GM18858 (cell line): ENCODE measurements around the gene POLG2.
A peak's percentile ranks its signal among the peaks of the same experiment; 100 is the strongest.
"Not testable (repeated sequence)": the region's sequence is repeated elsewhere in the genome, so short reads cannot be mapped to it uniquely, and the experiment has no call there.

Source experiments
- ATAC-seq: cut with Tn5 transposase; IDR thresholded peaks from one replicate; pipeline ENCODE4 v1.9.1; 2021; ENCODE audit not compliant: unreplicated experiment

POLG2 gene

GRCh38 chr17:64506201-64506575, 9.3 kb upstream of the POLG2 start, which contains the start of gene DDX5:
Gene DDX5 (minus strand): TSS chr17:64506289. CDS start chr17:64506119, 170 bp downstream.
- peak; percentile 39 for ATAC-seq

- ATAC-seq, result no peak
Observed at GRCh38 chr17:64505340-64506200, 8.7 kb upstream of the POLG2 start.

DNA sequence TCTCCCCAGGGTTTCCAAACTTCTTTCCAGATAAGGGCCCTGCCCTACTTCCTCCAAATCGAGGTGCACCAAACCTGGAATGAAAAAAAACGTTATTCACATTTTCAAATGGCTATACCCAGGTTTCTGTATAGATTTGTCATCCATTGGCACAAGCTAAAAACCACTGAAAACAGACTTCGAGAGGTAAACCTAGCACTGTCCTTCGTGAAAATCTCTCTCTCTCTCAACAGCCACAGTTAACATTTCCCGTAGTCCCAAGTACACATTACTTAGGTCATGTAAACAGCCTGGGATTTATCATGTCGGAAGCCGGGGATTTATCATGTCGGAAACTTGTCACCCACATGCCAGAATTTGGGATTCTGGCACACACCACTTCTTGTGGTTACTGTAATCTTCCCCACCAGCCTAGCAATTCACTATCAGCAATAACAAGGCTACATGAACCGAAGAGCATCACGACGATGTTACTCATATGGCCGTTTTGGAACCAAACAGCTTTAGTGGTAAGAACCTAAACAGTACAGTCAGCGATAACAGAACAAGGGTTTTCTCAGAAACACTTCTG, 8.0 kb upstream of the POLG2 start:
- no peak for ATAC-seq

DNA sequence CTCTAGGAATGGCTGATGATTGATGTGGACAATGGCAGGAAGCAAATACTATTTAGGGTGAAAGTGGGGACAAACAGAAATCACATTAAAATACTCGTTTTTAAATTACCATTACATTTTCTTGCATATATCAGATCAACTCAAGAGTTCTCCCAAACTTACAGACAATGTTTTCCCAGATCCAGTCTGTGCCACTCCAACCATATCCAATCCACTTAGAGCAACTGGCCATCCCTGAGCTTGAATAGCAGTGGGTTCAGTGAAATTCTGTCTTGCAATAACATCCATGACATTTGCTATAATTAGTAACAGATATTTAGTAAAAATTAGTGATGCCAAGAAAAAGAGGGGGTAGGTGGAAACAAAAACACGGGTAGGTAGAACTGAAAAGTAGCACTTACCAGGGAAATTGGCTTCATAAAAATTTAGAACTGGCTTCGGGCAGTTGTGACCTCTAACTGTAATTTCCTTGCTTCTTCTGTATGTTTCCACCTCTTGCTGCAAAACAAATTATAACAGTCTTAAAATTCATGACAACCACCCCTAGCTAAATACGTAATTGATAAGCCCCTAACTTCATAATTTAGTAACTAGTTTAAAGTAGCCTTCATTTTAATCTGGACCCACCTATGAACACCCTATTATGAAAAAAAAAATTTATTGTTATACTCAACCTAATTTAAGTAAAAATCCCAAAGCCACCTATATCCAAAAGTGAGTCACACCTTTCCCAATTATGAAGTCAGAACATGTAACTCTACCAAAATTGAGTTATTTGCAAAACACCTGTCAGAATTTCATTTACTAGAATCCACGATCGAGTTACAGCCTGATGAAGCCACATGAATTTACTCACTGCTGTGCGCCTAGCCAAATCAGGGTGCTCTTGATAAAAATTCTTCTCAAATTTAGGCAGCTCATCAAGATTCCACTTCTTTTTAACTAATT, 7.2 kb upstream of the POLG2 start:
- ATAC-seq, result no peak

DNA sequence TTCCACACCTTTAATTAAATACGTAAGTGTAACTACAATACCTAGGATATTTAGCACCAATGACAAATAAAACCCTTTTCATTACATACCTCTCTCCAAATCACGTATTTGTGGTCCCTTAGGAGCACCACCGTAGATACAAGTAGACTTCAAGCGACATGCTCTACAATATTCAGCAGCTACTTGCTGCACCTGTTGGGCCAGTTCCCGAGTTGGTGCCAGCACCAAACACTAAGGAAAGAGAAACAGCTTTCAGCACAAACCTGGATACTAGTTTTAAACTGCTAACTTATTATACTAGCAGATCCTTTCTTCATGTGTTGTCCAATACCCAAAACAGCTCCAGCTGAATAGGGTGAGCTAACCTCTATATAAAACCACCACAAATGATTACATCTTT, 6.5 kb upstream of the POLG2 start:
- ATAC-seq, result no peak

- ATAC-seq, result no peak
Observed at GRCh38 chr17:64502809-64503208, 6.0 kb upstream of the POLG2 start.

DNA sequence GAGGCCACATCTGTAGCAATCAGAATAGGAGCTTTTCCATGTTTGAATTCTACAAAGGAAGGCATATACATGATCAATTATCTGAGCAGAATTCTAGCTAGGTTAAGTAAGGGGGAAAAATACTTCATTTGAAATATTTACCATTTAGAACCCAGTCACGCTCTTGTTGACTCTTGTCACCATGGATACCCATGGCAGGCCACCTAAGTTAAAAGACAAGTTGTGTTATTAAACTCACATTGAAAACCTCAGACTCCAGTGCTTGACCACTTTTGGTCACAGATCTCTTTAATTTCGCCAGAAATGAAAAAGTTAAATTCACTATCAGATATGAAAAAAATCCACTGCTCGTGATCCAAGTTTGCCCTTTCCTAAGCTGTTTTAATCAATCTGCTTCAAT, 5.2 kb upstream of the POLG2 start:
- no peak for ATAC-seq

- ATAC-seq, result no peak
Observed at GRCh38 chr17:64500862-64501765, 4.3 kb upstream of the POLG2 start.

DNA sequence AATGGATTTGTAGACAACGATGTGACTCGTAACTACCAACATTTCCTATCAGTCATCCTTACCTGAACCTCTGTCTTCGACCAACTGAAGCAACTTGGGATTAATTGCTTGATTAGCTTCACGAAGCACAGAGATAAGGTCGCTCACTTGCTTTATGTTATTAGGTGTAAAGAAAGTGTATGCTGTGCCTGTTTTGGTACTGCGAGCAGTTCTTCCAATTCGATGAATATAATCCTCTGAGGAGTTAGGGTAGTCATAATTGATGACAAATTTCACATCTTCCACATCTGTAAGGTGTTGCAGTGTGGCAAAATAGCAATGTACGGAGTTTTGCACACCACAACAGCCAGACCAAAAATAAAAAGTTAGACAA, 3.6 kb upstream of the POLG2 start:
- ATAC-seq, result no peak

DNA sequence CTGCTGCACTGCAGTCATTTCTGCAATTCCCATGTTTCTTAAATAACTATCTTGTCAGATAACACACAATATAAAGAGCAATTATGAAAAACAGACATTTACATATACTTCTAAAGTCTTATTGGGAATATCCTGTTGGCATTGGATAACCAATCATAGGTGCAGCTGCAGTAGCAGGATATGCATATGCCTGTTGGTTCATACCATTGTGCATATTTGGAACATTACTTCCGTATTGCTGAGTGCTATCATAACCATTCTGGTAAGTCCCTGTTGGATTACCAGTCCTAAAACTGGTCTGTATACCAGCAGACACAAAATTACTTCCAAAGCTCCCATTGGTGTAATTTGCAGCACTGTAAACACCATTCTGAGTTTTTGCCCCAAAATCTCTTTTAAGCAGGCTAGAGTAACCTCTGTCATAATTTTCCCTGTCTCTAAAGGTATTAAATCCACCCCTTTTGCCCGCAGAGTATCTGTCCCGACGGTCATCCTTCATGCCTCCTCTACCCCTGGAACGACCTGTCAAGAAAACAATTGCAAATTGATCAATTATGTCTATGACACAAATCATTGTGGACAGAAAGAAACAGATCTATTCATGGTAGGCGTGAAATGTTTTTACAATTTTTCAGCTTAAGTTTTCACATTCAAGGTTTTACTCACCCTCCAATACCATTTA, 3.1 kb upstream of the POLG2 start:
- no peak for ATAC-seq

DNA sequence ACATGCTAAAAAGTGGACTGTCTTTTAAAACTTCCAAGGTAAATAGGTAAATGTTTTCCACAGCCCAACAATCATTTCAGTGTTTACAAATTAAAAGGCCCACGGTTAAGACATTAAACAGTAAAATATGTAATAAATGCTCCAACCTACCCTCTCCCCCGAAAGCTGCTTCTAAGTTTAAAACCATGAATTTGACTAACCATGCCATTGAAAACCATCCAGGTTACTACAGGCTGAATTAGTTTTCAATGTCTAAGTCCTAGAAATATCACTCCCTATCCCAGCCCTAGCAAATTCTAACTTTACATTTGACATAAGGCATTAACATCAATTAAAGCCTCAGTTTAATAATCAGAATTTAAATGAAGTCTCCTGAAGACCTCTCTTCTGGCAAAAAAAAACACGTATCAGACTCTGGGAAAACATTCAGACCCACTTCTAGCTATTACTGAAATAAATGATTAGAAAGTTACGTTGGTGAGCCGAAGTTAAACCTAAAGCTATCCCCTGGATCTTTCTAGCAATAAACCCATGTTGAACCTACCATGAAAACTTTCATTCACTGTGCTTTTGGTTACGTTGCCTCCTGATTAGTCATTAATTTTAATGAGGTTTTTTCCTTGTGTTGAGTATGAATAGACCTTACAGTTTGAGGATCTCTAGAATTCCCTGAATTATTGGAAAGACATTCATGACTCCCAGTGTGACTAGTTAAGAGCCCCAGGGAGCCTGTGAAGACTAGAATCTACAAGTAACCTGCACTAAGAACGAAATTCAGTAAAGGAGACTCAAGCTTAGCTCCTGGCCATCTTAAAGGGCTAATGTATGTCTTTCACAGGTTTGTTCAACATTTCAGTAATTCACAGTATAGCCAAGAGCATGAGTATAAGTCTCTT, 1.7 kb upstream of the POLG2 start:
- no peak for ATAC-seq

DNA sequence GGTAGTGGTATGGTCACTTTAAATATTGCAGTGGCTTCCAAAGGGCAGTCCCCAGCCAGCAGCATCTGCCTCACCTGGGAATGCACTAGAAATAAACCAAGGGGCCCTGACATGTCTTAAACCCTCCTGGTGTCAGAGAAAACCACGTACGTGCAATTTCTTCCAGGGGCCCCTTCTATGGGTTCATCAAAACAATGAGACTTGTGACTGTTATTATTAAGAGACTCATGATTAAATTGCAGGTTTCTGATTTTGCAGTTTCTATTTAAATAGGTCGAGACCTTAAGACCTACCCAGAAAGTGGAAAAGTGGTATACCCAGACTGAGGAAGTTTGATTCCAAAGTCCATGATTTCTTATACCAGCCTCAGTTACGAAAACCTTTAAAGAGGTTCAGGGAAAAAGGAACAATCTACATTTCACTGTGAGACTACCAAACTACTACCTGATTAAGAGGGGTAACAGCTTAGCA, 746 bp upstream of the POLG2 start:
- ATAC-seq, result no peak

- no peak for ATAC-seq
Observed at GRCh38 chr17:64496348-64496785, 487 bp downstream of the POLG2 start.

DNA sequence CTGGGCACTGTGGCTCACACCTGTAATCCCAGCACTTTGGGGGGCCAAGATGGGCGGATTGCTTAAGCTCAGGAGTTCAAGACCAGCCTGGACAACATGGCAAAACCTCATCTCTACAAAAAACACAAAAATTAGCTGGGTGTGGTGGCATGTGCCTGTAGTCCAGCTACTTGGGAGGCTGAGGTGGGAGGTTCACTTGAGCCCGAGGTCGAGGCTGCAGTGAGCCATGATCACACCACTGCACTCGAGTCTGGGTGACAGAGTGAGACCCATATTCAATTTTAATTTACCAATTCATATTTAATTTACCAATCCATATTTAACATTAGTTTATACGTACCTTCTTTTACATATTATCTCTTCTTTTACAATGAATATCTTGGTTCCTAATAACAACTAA, 1.6 kb downstream of the POLG2 start:
- not testable (repeated sequence) for ATAC-seq

GRCh38 chr17:64494121-64494520, 2.7 kb downstream of the POLG2 start:
- ATAC-seq, result no peak

- no peak for ATAC-seq
Observed at GRCh38 chr17:64492481-64493109, 4.3 kb downstream of the POLG2 start.

DNA sequence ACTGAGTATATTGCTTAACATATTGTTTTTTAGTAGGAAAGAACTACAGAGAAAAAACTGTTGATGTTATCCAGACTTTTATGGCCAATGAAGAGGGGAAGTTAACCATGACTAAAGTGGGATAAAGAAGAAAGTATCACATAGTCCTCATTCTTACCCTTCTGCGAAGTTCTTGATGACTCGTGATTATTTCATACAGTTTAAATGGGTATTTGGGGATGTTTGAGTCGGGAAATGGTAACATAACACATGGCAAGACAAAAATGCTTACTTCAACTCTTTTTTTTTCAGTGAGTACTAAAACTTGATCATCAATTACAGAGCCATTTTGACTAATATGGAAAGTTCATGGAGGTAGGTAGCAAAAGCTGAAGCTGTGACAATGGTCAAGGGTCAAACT, 4.9 kb downstream of the POLG2 start:
- no peak for ATAC-seq
